K562 (cell line): Measurements from ENCODE around the gene MAB21L3. TPM values are rescaled to one million over a fixed set of nuclear protein-coding genes. Genes with fewer than 3 reads are reported as not detected.

Experiments used
- ATAC-seq: fragments of 200-7000 bp; cut with Tn5 transposase; 3 replicates; pipeline ENCODE4 v1.9.1; 2020; ENCODE audit warnings: moderate library complexity
- BruUV-seq: library from RNA; stranded (reverse); fragments of 400-500 nt; replicated peaks from 2 replicates; lab custom pipeline; 2021; lab: Mats Ljungman, UMichigan
- CTCF ChIA-PET: fragments of 300-600 bp; formaldehyde crosslinking; extraction: SDS; loops from one replicate; lab custom pipeline; 2021; ENCODE audit warnings: low intra/inter-chr PET ratio; lab: Yijun Ruan, JAX
- POLR2A ChIA-PET: fragments of 300-600, 350-650 bp; sonication (Branson Sonifier 250); formaldehyde crosslinking; extraction: SDS; loops from one replicate; lab custom pipeline; 2021; ENCODE audit warnings: antibody characterized with exemption, inconsistent platforms; lab: Yijun Ruan, JAX
- DNase-seq, 4 experiments: peaks; one replicate each; pipeline versions ENCODE4 v3.0.0 to v3.0.0-alpha.2; 2011 to 2018; ENCODE audit warnings: low spot score in 3 of 4, mixed read lengths in 3 of 4; ENCODE audit errors: extremely low read depth in 1 of 4
- FAIRE-seq: peaks from 2 replicates; lab custom pipeline; 2011; peaks lifted over from hg19 to GRCh38; lab: Jason Lieb, UNC
- H2AFZ ChIP-seq: 2 replicates; pipeline ENCODE4 v1.6.0; 2011; ENCODE audit warnings: low read depth, low read length, control low read depth, inconsistent platforms
- H3K27ac ChIP-seq: fragments of 200-600 bp; 3 replicates; pipeline ENCODE4 v1.8.0; 2011; ENCODE audit warnings: low read depth, mild to moderate bottlenecking, control low read depth, inconsistent platforms, low read length, moderate library complexity, mixed read lengths; ENCODE audit errors: extremely low read depth
- H3K27me3 ChIP-seq, 2 experiments: fragments of 300-600 bp in 1 of 2; 2 replicates in 1 of 2; 3 replicates in 1 of 2; pipeline versions ENCODE4 v1.6.0 to v1.8.0; 2011; ENCODE audit warnings: inconsistent platforms in 2 of 2, low read length in 2 of 2, mild to moderate bottlenecking in 1 of 2, mixed read lengths in 1 of 2, moderate library complexity in 1 of 2; ENCODE audit not compliant: control insufficient read depth in 2 of 2, insufficient read depth in 2 of 2
- H3K36me3 ChIP-seq: fragments of 300-600 bp; 3 replicates; pipeline ENCODE4 v1.8.0; 2011; ENCODE audit warnings: mild to moderate bottlenecking, low read length, inconsistent platforms; ENCODE audit not compliant: control insufficient read depth, insufficient read depth
- H3K4me1 ChIP-seq, 2 experiments: fragments of 200-600 bp in 1 of 2; replicated peaks in 1 of 2; 2 replicates in 1 of 2; 3 replicates in 1 of 2; pipeline versions ENCODE4 v1.5.1 to v1.8.0; 2011; ENCODE audit warnings: inconsistent platforms in 2 of 2, low read length in 2 of 2, mild to moderate bottlenecking in 1 of 2, mixed read lengths in 1 of 2, moderate library complexity in 1 of 2; ENCODE audit not compliant: control insufficient read depth in 2 of 2, insufficient read depth in 2 of 2
- H3K4me2 ChIP-seq: 2 replicates; pipeline ENCODE4 v1.6.1; 2011; ENCODE audit warnings: low read length, control low read depth, inconsistent platforms, mixed read lengths; ENCODE audit not compliant: insufficient read depth
- H3K4me3 ChIP-seq: fragments of 200-600 bp; sonication (generic), shearing (Covaris generic); 2 replicates; pipeline ENCODE4 v1.5.1; 2016; ENCODE audit warnings: control low read depth, inconsistent platforms
- H3K79me2 ChIP-seq: fragments of 200-600 bp; 3 replicates; pipeline ENCODE4 v1.8.0; 2011; ENCODE audit warnings: low read length, inconsistent platforms; ENCODE audit not compliant: control insufficient read depth, insufficient read depth
- H3K9ac ChIP-seq, 2 experiments: 2 replicates each; pipeline versions ENCODE4 v1.6.0 to v1.6.1; 2011; ENCODE audit warnings: low read depth in 2 of 2, low read length in 2 of 2, control low read depth in 1 of 2, inconsistent platforms in 1 of 2, mild to moderate bottlenecking in 1 of 2, mixed read lengths in 1 of 2; ENCODE audit not compliant: insufficient read depth in 1 of 2
- H3K9me1 ChIP-seq: one replicate; pipeline ENCODE4 v1.6.0; 2011; ENCODE audit warnings: inconsistent platforms, mild to moderate bottlenecking, low read length, moderate library complexity; ENCODE audit not compliant: control insufficient read depth, insufficient read depth
- H3K9me3 ChIP-seq: replicated peaks from 2 replicates; pipeline ENCODE4 v1.5.1; 2011; ENCODE audit warnings: low read depth, low read length, inconsistent platforms; ENCODE audit not compliant: control insufficient read depth, insufficient read depth
- H4K20me1 ChIP-seq: replicated peaks from 2 replicates; pipeline ENCODE4 v1.6.1; 2011; ENCODE audit warnings: low read length, inconsistent platforms, mixed read lengths; ENCODE audit not compliant: control insufficient read depth, insufficient read depth
- C11orf30 ChIP-seq: fragments of 450-650 bp; IDR thresholded peaks from 2 replicates; pipeline ENCODE4 v1.6.1; 2016; ENCODE audit warnings: low read depth, mild to moderate bottlenecking
- EZH2 ChIP-seq: IDR thresholded peaks from 2 replicates; pipeline ENCODE4 v1.6.1; 2012; ENCODE audit warnings: low read depth, mild to moderate bottlenecking, inconsistent platforms, low read length, borderline replicate concordance
- GTF2A2 ChIP-seq: IDR thresholded peaks from 2 replicates; pipeline ENCODE4 v1.6.1; 2016; ENCODE audit warnings: mild to moderate bottlenecking, missing genetic modification characterization, missing compliant biosample characterization
- HNRNPK ChIP-seq: fragments of 200-400 bp; formaldehyde crosslinking; IDR thresholded peaks from one replicate; pipeline ENCODE4 v1.6.1; 2018; ENCODE audit warnings: mild to moderate bottlenecking, low read depth, low read length; ENCODE audit not compliant: poor library complexity, severe bottlenecking
- HOMEZ ChIP-seq: fragments of 250-450 bp; sonication (Bioruptor Pico); IDR thresholded peaks from 2 replicates; pipeline ENCODE4 v1.4.0; 2020; ENCODE audit warnings: mild to moderate bottlenecking, moderate library complexity
- NR3C1 ChIP-seq: sonication (generic); formaldehyde crosslinking; IDR thresholded peaks from 2 replicates; pipeline ENCODE4 v1.8.1; 2022; ENCODE audit warnings: missing genetic modification reagents
- PCBP1 ChIP-seq: fragments of 200-400 bp; formaldehyde crosslinking; IDR thresholded peaks from 2 replicates; pipeline ENCODE4 v1.6.1; 2018; ENCODE audit warnings: mild to moderate bottlenecking, low read depth, low read length; ENCODE audit not compliant: poor library complexity, severe bottlenecking
- PHF21A ChIP-seq: fragments of 450-650 bp; IDR thresholded peaks from 2 replicates; pipeline ENCODE4 v1.6.1; 2017; ENCODE audit warnings: low read depth, borderline replicate concordance
- ZHX1 ChIP-seq: fragments of 150-350 bp; conservative IDR thresholded peaks from 2 replicates; pipeline ENCODE4 v1.6.1; 2014; ENCODE audit warnings: low read length
- ZNF277 ChIP-seq: fragments of 250-450 bp; sonication (Bioruptor Pico); IDR thresholded peaks from 2 replicates; pipeline ENCODE4 v1.8.0; 2022; ENCODE audit warnings: inconsistent platforms, mild to moderate bottlenecking, moderate library complexity, borderline replicate concordance
- ZNF316 ChIP-seq: fragments of 450-650 bp; IDR thresholded peaks from 2 replicates; pipeline ENCODE4 v1.6.1; 2016
- ZNF639 ChIP-seq, 2 experiments: fragments of 200-800 bp in 1 of 2; sonication (Bioruptor generic) in 1 of 2; sonication (generic) in 1 of 2; formaldehyde crosslinking in 1 of 2; IDR thresholded peaks in 1 of 2; conservative IDR thresholded peaks in 1 of 2; 2 replicates each; pipeline versions ENCODE4 v1.5.0 to v1.6.1; 2016 to 2020; ENCODE audit warnings: missing compliant biosample characterization in 1 of 2, missing genetic modification characterization in 1 of 2, missing genetic modification reagents in 1 of 2
- WGBS: fragments of 100-300 bp; shearing (Covaris generic); methylation state at CpG from one replicate; pipeline ENCODE4 v1.1.6; 2016; ENCODE audit warnings: low coverage, mixed read lengths; ENCODE audit not compliant: insufficient coverage; ENCODE audit errors: missing lambda C conversion rate; 5-methylcytosine and 5-hydroxymethylcytosine counted together
- in situ Hi-C: fragments of 300-500 bp; cut with MboI; formaldehyde crosslinking; loops from 4 replicates; pipeline ENCODE4 v1.15.0; 2018; ENCODE audit warnings: inconsistent platforms, mixed read lengths
- intact Hi-C: fragments of 100-400 bp; cut with micrococcal nuclease; formaldehyde crosslinking; loops from 2 replicates; pipeline ENCODE4 v1.14.2; 2022
- polyA plus RNA-seq, 8 experiments: library from polyadenylated mRNA; depleted of rRNA in 4 of 8; stranded (reverse) in 5 of 8; unstranded in 3 of 8; fragments of >200 nt; fragmentation: Nextera tagmentation in 2 of 8; fragmentation: Illumina TruSeq in 1 of 8; extraction: Ambion mirVana in 2 of 8; extraction: Trizol in 1 of 8; gene quantifications; 2 replicates each; pipeline versions ENCODE4 v1.2.1 to v1.2.3, GENCODE V29; 2011 to 2014; ENCODE audit warnings: inconsistent platforms in 1 of 8, missing spikeins in 1 of 8
- total RNA-seq, 7 experiments: library from RNA; depleted of rRNA in 6 of 7; stranded (reverse); fragments of >200 nt in 6 of 7; fragmentation: Illumina TruSeq in 2 of 7; extraction: Trizol in 2 of 7; gene quantifications; 2 replicates each; pipeline versions ENCODE4 v1.2.1 to v1.2.3, GENCODE V29; 2011 to 2021; ENCODE audit warnings: low replicate concordance in 1 of 7

The MAB21L3 gene
- total and polyA plus RNA-seq, 9 of the 15 experiments (the other 6 are each of a cell fraction or from before 2014, with no cell fraction given), result not detected

- Histone ChIP-seq H3K36me3 (no peaks in the 10 kb centered on the region), H3K27me3 (peaks cover 7% of the 10 kb centered on the region in 2 experiments; a peak in 2 of 5 replicates), H3K79me2 (no peaks in the 10 kb centered on the region), H3K27ac (peak overlapping the region; percentile 51; the same call in 1 of the 3 replicates), H2AFZ (peak overlapping the region; percentile 98), H3K4me2 (peak overlapping the region; percentile 86), H3K9me1 (no peaks in the 10 kb centered on the region), H3K4me3 (peak overlapping the region; percentile 45), H3K9ac (peak overlapping the region; percentile 73 to 87; a peak in 2 of 4 replicates), H4K20me1 (no peaks in the 10 kb centered on the region), H3K4me1 (peaks cover 7% of the 10 kb centered on the region in 2 experiments), H3K9me3 (no peaks in the 10 kb centered on the region)
- BruUV-seq, result no TSS peak
- intact Hi-C loops (loop anchor here (1.0 to 5.0 kb wide), 4 partner anchors 13 to 335 kb away; no protein-coding TSS in a partner anchor), in situ Hi-C loops (no loop called here)
- ChIA-PET CTCF (interaction anchor here (0.6 to 3.6 kb wide), 6 partner anchors 13 to 350 kb away, joined by 3 to 30 read pairs (median 4); no protein-coding TSS in a partner anchor), POLR2A (interaction anchor here (0.7 to 1.0 kb wide), 2 partner anchors 333 to 730 kb away, joined by 3 to 4 read pairs; no protein-coding TSS in a partner anchor)
- ATAC-seq (no peak), DNase-seq (peak in 1 of 4 experiments; percentile 33), FAIRE-seq (no peak)
- WGBS, result 91% methylated on average over 1 of the region's 4 CpGs
- TF ChIP-seq GTF2A2 (tag) (no peak), NR3C1 (CRISPR knock-in tag) (no peak), ZNF277 (CRISPR knock-in tag) (no peak), PHF21A (no peak), PCBP1 (peak; percentile 66), C11orf30 (no peak), ZHX1 (no peak), HOMEZ (CRISPR knock-in tag) (no peak), EZH2 (no peak), HNRNPK (peak; percentile 46), ZNF316 (no peak), ZNF639 (CRISPR knock-in tag; conservative IDR thresholded peaks at IDR 0.05 in 1 of 2, IDR thresholded peaks at IDR 0.05 in 1 of 2) (0 out of 4 replicates have a peak, but pooled peaks of 1 of the 2 experiments have one; percentile 31)
Observed at GRCh38 chr1:116152577-116152943, 41.4 kb downstream of the MAB21L3 start.
